SK-N-MC (cell line): Measurements from ENCODE around the gene LPAR1.

Experiments
- EZH2 ChIP-seq: fragments of 200-600 bp; sonication (generic); IDR thresholded peaks from one replicate; pipeline ENCODE4 v1.6.1; 2017; ENCODE audit warnings: antibody characterized with exemption
- FOXP2 ChIP-seq: optimal IDR thresholded peaks from 2 replicates; pipeline ENCODE3; 2011; ENCODE audit warnings: mild to moderate bottlenecking, moderate library complexity; ENCODE audit not compliant: insufficient read depth; ENCODE audit errors: extremely low read length, control extremely low read depth
- POLR2AphosphoS5 ChIP-seq: IDR thresholded peaks from 2 replicates; pipeline ENCODE4 v1.6.1; 2012; ENCODE audit warnings: mild to moderate bottlenecking, low read depth, low read length, borderline replicate concordance

GRCh38 chr9:111068771-111069170 lies 30.5 kb upstream of the LPAR1 start:
- TF ChIP-seq EZH2 (no peak), POLR2AphosphoS5 (no peak), FOXP2 (no peak)
